Dermis lymphatic vessel endothelial cell (primary cell): ENCODE data around the gene PDPR. TPM values are rescaled to one million over a fixed set of nuclear protein-coding genes. Genes with fewer than 3 reads are reported as not detected.

Source experiments
- total RNA-seq: library from RNA; depleted of rRNA; stranded (reverse); fragments of >200 nt; gene quantifications from 2 replicates; pipeline ENCODE4 v1.2.1, GENCODE V29; 2014

The PDPR gene
- 27.6 and 50.5 TPM in 2 replicates for total RNA-seq

DNA sequence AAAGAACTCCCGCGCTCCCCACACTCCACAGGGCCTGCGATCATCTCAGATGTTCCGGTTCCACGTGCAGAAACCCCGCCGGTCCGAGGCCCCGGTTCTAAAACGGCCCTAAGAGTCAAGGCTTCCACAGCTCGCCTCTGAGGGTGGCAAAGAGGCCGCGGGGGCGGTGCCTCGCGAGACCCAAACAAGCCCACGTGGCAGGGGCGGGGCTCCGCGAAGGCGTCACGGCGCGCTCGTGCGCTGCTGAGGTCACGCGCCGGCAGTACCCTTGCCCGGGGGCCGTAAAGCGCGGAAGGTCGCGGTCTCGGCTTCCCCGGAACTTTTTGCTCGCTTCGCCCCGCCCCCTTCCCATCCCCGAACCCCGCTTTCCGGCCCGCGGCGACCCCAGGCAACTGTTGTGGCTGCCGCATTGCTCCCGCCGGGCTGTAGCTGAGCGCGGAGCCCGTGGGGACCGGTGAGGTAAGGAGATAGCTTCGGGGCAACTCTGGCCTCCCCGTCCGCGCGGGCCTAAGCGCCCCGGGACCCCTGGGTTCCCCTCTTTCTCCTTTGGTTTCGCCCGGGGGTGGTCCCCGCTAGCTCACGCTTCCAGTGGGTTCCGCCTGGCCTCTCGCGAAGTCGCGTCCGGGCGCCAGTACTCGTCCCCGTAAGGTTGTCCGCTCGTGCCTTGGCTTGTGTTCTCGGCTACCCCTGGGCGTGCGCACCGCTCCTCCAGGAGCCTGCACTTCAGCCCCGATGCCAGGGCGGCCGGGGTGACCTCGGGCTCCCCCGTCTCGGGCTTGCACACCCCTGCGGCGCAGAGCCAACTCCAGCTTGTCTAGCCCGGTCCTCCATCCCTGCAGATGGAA lies at the start of gene PDPR:
Gene PDPR, plus strand, starts transcription at position 351 of the 845 bp plus-strand sequence. CDS start 6,161 bp downstream, outside the sequence.

DNA sequence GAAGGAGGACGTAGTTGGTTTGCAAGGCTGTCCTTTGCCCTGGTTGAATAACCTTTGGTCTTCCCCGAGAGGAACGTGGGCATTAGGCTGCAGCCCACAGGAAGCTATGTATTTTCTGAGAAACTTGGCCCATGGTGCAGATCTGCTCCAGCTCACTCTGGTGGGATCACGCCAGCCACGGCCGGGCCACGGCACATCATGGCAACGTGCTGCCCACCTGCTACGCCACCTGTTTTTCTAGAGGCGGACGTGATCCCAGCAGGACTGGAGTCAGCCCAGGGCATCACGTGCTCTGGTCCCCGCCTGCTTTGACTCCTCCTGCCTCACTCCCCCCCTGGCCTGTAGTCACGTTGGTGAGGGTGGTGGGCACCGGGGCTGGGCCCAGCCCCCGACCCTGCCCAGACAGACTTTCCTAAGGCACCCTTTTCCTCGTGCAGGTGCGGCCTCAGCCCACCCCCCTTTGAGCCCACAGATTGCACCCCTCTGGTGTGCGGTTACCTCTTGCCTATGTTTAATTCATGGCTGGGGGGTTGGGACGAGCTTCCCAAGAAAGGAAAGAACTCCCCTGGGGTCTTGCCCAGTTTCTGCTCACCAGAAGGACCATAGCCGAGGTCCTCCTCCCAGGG lies 59.2 kb downstream of the PDPR start, which contains the start of gene CLEC18C:
Gene CLEC18C, plus strand, starts transcription at position 576 of the 626 bp plus-strand sequence. CDS start 492 bp downstream, outside the sequence.

Other genes with a start within 250 kb of the PDPR start
- 0.09 and 0.11 TPM in 2 replicates for gene CLEC18A, start 163.0 kb upstream of the PDPR start, total RNA-seq
- under 0.01 TPM in 1 of 2 replicates, not detected in the other for gene CLEC18C, start 59.5 kb downstream of the PDPR start, total RNA-seq
- gene EXOSC6, start 137.6 kb downstream of the PDPR start, total RNA-seq: 41.0 and 42.9 TPM in 2 replicates
- 85.2 and 89.6 TPM in 2 replicates for gene AARS1, start 175.2 kb downstream of the PDPR start, total RNA-seq
- 19.5 and 25.9 TPM in 2 replicates for gene DDX19B, start 184.9 kb downstream of the PDPR start, total RNA-seq
- gene DDX19A, start 232.6 kb downstream of the PDPR start, total RNA-seq: 29.2 and 31.6 TPM in 2 replicates